Breast epithelium (tissue), 4 donors: ENCODE results near the gene NHLRC3. TPM values are rescaled to one million over a fixed set of nuclear protein-coding genes. Genes with fewer than 3 reads are reported as not detected.

ENCODE experiments used
- DNase-seq, 2 donors: peaks; one replicate each; pipeline ENCODE4 v3.0.0-alpha.2; 2019; ENCODE audit warnings: low spot score in 2 of 2
- H3K27ac ChIP-seq, 2 donors: fragments of 200-600 bp; sonication (generic) in 1 of 2; one replicate each; pipeline ENCODE4 v1.5.1; 2016 to 2019; ENCODE audit warnings: mild to moderate bottlenecking in 1 of 2
- H3K27me3 ChIP-seq, 2 donors: fragments of 200-600 bp; sonication (generic) in 1 of 2; one replicate each; pipeline versions ENCODE4 v1.5.1 to v1.6.0; 2017 to 2019; ENCODE audit warnings: control low read depth in 1 of 2, mild to moderate bottlenecking in 1 of 2
- H3K36me3 ChIP-seq: fragments of 200-600 bp; one replicate; pipeline ENCODE4 v1.5.1; 2019
- H3K4me1 ChIP-seq, 2 donors: fragments of 200-600 bp; sonication (generic); one replicate each; pipeline ENCODE4 v1.5.1; 2016 to 2019; ENCODE audit warnings: control low read depth in 1 of 2
- H3K4me3 ChIP-seq, 3 donors: fragments of 200-600 bp; sonication (generic); 1 replicate in 2 of 3; 2 replicates in 1 of 3; pipeline ENCODE4 v1.5.1; 2016 to 2019; ENCODE audit warnings: mild to moderate bottlenecking in 3 of 3, moderate library complexity in 2 of 3
- H3K9me3 ChIP-seq, 2 donors: fragments of 200-600 bp; sonication (generic) in 1 of 2; one replicate each; pipeline ENCODE4 v1.5.1; 2016 to 2019; ENCODE audit warnings: control low read depth in 1 of 2
- CTCF ChIP-seq, 3 donors: fragments of 450-650 bp; IDR thresholded peaks; one replicate each; pipeline ENCODE4 v1.5.1; 2016 to 2017; ENCODE audit warnings: antibody characterized with exemption in 3 of 3, mild to moderate bottlenecking in 3 of 3, moderate library complexity in 3 of 3
- POLR2A ChIP-seq: fragments of 450-650 bp; IDR thresholded peaks from one replicate; pipeline ENCODE4 v1.6.1; 2016; ENCODE audit warnings: antibody characterized with exemption, mild to moderate bottlenecking, moderate library complexity
- POLR2AphosphoS5 ChIP-seq, 3 donors: sonication (generic); formaldehyde crosslinking; IDR thresholded peaks; one replicate each; pipeline ENCODE4 v1.6.1; 2017; ENCODE audit warnings: antibody characterized with exemption in 3 of 3
- intact Hi-C: fragments of 100-400 bp; cut with DNase I; formaldehyde crosslinking; loops from one replicate; pipeline ENCODE4 v1.15.1; 2023; ENCODE audit warnings: low total_unique reads
- total RNA-seq, 3 donors: library from RNA; depleted of rRNA; stranded (reverse); fragments of >200 nt; gene quantifications; one replicate each; pipeline ENCODE4 v1.1.0, GENCODE V29; 2016

NHLRC3 gene
- total RNA-seq, 3 donors from 2014 or later, result 21.6 to 39.5 (median 37.6) TPM

- intact Hi-C loops, result no loop called here
- H3K27ac ChIP-seq, result no peak overlapping the region
- no peak for DNase-seq
- no peaks in the 10 kb centered on the region for H3K4me1 ChIP-seq
- H3K36me3 ChIP-seq, result peaks cover 10% of the 10 kb centered on the region
- H3K27me3 ChIP-seq, result no peaks in the 10 kb centered on the region
- TF ChIP-seq CTCF (IDR thresholded peaks at IDR 0.05), result no peak
- TF ChIP-seq POLR2AphosphoS5 (IDR thresholded peaks at IDR 0.05), result no peak
- no peak for TF ChIP-seq POLR2A
- H3K9me3 ChIP-seq, result no peaks in the 10 kb centered on the region
- H3K4me3 ChIP-seq, result no peak overlapping the region
These were observed 25.6 kb upstream of the NHLRC3 start for GRCh38 chr13:39012608-39013007.

GRCh38 chr13:39013462-39013861, 24.8 kb upstream of the NHLRC3 start:
- DNase-seq, result no peak
- no peak overlapping the region for H3K27ac ChIP-seq
- H3K9me3 ChIP-seq, result no peaks in the 10 kb centered on the region
- TF ChIP-seq POLR2A (no peak), POLR2AphosphoS5 (IDR thresholded peaks at IDR 0.05) (no peak), CTCF (IDR thresholded peaks at IDR 0.05) (no peak)
- H3K27me3 ChIP-seq, result no peaks in the 10 kb centered on the region
- intact Hi-C loops, result no loop called here
- H3K4me3 ChIP-seq, result no peak overlapping the region
- H3K36me3 ChIP-seq, result peaks cover 10% of the 10 kb centered on the region
- no peaks in the 10 kb centered on the region for H3K4me1 ChIP-seq

- intact Hi-C loops, result no loop called here
- no peak overlapping the region for H3K27ac ChIP-seq
- no peaks in the 10 kb centered on the region for H3K9me3 ChIP-seq
- no peak overlapping the region for H3K4me3 ChIP-seq
- TF ChIP-seq POLR2AphosphoS5 (IDR thresholded peaks at IDR 0.05), result no peak
- no peak for TF ChIP-seq POLR2A
- TF ChIP-seq CTCF (IDR thresholded peaks at IDR 0.05), result no peak
- no peak for DNase-seq
- H3K36me3 ChIP-seq, result peaks cover 10% of the 10 kb centered on the region
- no peaks in the 10 kb centered on the region for H3K4me1 ChIP-seq
- H3K27me3 ChIP-seq, result no peaks in the 10 kb centered on the region
These were observed 22.2 kb upstream of the NHLRC3 start for GRCh38 chr13:39016087-39016486.

GRCh38 chr13:39016787-39017186, 21.5 kb upstream of the NHLRC3 start:
- peaks cover 8% of the 10 kb centered on the region for H3K36me3 ChIP-seq
- H3K4me1 ChIP-seq, result no peaks in the 10 kb centered on the region
- peak in 1 of 3 donors; percentile 19 for TF ChIP-seq CTCF (IDR thresholded peaks at IDR 0.05)
- no peak for TF ChIP-seq POLR2A
- no peak for DNase-seq
- H3K4me3 ChIP-seq, result no peak overlapping the region
- H3K27me3 ChIP-seq, result no peaks in the 10 kb centered on the region
- H3K9me3 ChIP-seq, result no peaks in the 10 kb centered on the region
- intact Hi-C loops, result no loop called here
- no peak overlapping the region for H3K27ac ChIP-seq

GRCh38 chr13:39020853-39021462, 17.3 kb upstream of the NHLRC3 start:
- H3K27me3 ChIP-seq, result no peaks in the 10 kb centered on the region
- no peak for DNase-seq
- H3K36me3 ChIP-seq, result no peaks in the 10 kb centered on the region
- no peaks in the 10 kb centered on the region for H3K4me1 ChIP-seq
- no peak overlapping the region for H3K27ac ChIP-seq
- intact Hi-C loops, result no loop called here
- no peak for TF ChIP-seq POLR2AphosphoS5 (IDR thresholded peaks at IDR 0.05)
- TF ChIP-seq POLR2A, result no peak
- no peaks in the 10 kb centered on the region for H3K9me3 ChIP-seq
- H3K4me3 ChIP-seq, result no peak overlapping the region

GRCh38 chr13:39023316-39023715, 14.9 kb upstream of the NHLRC3 start:
- DNase-seq, result no peak
- Histone ChIP-seq H3K36me3 (no peaks in the 10 kb centered on the region), H3K27ac (peak overlapping the region; percentile 14 to 22), H3K4me1 (no peaks in the 10 kb centered on the region), H3K4me3 (no peak overlapping the region), H3K9me3 (no peaks in the 10 kb centered on the region), H3K27me3 (no peaks in the 10 kb centered on the region)
- intact Hi-C loops, result no loop called here
- TF ChIP-seq POLR2AphosphoS5 (IDR thresholded peaks at IDR 0.05) (no peak), CTCF (IDR thresholded peaks at IDR 0.05) (no peak), POLR2A (no peak)
